ENCODE data around the gene PRR15.

Gene PRR15

GRCh38 chr7:29569648-29570047, 6.0 kb downstream of the PRR15 start:
- no peak for DNase-seq (ENCODE audit: low spot score)

- no peak for DNase-seq (ENCODE audit: low spot score)
Observed at GRCh38 chr7:29572558-29572957, 8.9 kb downstream of the PRR15 start.

GRCh38 chr7:29573567-29573966, 9.9 kb downstream of the PRR15 start:
- no peak for DNase-seq (ENCODE audit: low spot score)

- DNase-seq (ENCODE audit: low spot score), result peak; percentile 48
Observed at GRCh38 chr7:29574659-29575058, 11.0 kb downstream of the PRR15 start.

- no peak for DNase-seq (ENCODE audit: low spot score)
Observed at GRCh38 chr7:29587195-29587808, 23.7 kb downstream of the PRR15 start.

- no peak for DNase-seq (ENCODE audit: low spot score)
Observed at GRCh38 chr7:29588212-29588611, 24.6 kb downstream of the PRR15 start.

GRCh38 chr7:29588900-29589696, 25.5 kb downstream of the PRR15 start:
- DNase-seq (ENCODE audit: low spot score), result peak; percentile 32

GRCh38 chr7:29592866-29593265, 29.2 kb downstream of the PRR15 start:
- DNase-seq (ENCODE audit: low spot score), result no peak

- no peak for DNase-seq (ENCODE audit: low spot score)
Observed at GRCh38 chr7:29593459-29593858, 29.8 kb downstream of the PRR15 start.

GRCh38 chr7:29596593-29597178, 33.1 kb downstream of the PRR15 start:
- DNase-seq (ENCODE audit: low spot score), result no peak

- DNase-seq (ENCODE audit: low spot score), result no peak
Observed at GRCh38 chr7:29597266-29597665, 33.6 kb downstream of the PRR15 start.

GRCh38 chr7:29598137-29598536, 34.5 kb downstream of the PRR15 start:
- no peak for DNase-seq (ENCODE audit: low spot score)

- DNase-seq (ENCODE audit: low spot score), result no peak
Observed at GRCh38 chr7:29598613-29599012, 35.0 kb downstream of the PRR15 start.

- DNase-seq (ENCODE audit: low spot score), result no peak
Observed at GRCh38 chr7:29599026-29599425, 35.4 kb downstream of the PRR15 start.

- no peak for DNase-seq (ENCODE audit: low spot score)
Observed at GRCh38 chr7:29600661-29601060, 37.0 kb downstream of the PRR15 start.

- no peak for DNase-seq (ENCODE audit: low spot score)
Observed at GRCh38 chr7:29604052-29604451, 40.4 kb downstream of the PRR15 start.

- DNase-seq (ENCODE audit: low spot score), result no peak
Observed at GRCh38 chr7:29604702-29605101, 41.1 kb downstream of the PRR15 start.

- no peak for DNase-seq (ENCODE audit: low spot score)
Observed at GRCh38 chr7:29605671-29606070, 42.0 kb downstream of the PRR15 start.

GRCh38 chr7:29606287-29606721, 42.7 kb downstream of the PRR15 start:
- no peak for DNase-seq (ENCODE audit: low spot score)

GRCh38 chr7:29606830-29607229, 43.2 kb downstream of the PRR15 start:
- DNase-seq (ENCODE audit: low spot score), result no peak

- DNase-seq (ENCODE audit: low spot score), result no peak
Observed at GRCh38 chr7:29607259-29607658, 43.6 kb downstream of the PRR15 start.

GRCh38 chr7:29607889-29608288, 44.3 kb downstream of the PRR15 start:
- DNase-seq (ENCODE audit: low spot score), result no peak
